MM.1S (cell line): ENCODE data around the gene ARFGAP1.

Experiments
- DNase-seq: peaks from one replicate; pipeline ENCODE4 v3.0.0-alpha.2; 2015
- H2AFZ ChIP-seq: fragments of 300-600 bp; sonication (generic); 2 replicates; pipeline ENCODE4 v1.6.0; 2016; ENCODE audit warnings: antibody characterized with exemption, low read length
- H3F3A ChIP-seq: fragments of 300-600 bp; sonication (generic); 2 replicates; pipeline ENCODE4 v1.6.1; 2016; ENCODE audit warnings: mild to moderate bottlenecking, antibody characterized with exemption, low read length, moderate library complexity, mixed read lengths; ENCODE audit not compliant: insufficient read depth
- H3K27ac ChIP-seq: fragments of 300-600 bp; sonication (generic); 2 replicates; pipeline ENCODE4 v1.5.1; 2016; ENCODE audit warnings: mild to moderate bottlenecking, low read length
- H3K27me3 ChIP-seq: fragments of 300-600 bp; sonication (generic); replicated peaks from 2 replicates; pipeline ENCODE4 v1.6.0; 2016; ENCODE audit warnings: low read length; ENCODE audit not compliant: insufficient read depth
- H3K36me3 ChIP-seq: fragments of 300-600 bp; sonication (generic); replicated peaks from 2 replicates; pipeline ENCODE4 v1.6.1; 2016; ENCODE audit warnings: mild to moderate bottlenecking, low read length, mixed read lengths; ENCODE audit not compliant: insufficient read depth
- H3K4me1 ChIP-seq: fragments of 300-600 bp; sonication (generic); 2 replicates; pipeline ENCODE4 v1.6.1; 2016; ENCODE audit warnings: low read length, mixed read lengths
- H3K4me2 ChIP-seq: fragments of 300-600 bp; sonication (generic); 2 replicates; pipeline ENCODE4 v1.6.0; 2016; ENCODE audit warnings: low read depth, low read length
- H3K4me3 ChIP-seq: fragments of 300-600 bp; sonication (generic); 2 replicates; pipeline ENCODE4 v1.5.1; 2016; ENCODE audit warnings: low read length, mixed read lengths
- H3K79me2 ChIP-seq: fragments of 300-600 bp; sonication (generic); 2 replicates; pipeline ENCODE4 v1.6.1; 2016; ENCODE audit warnings: mixed run types, low read length, mixed read lengths
- H3K9ac ChIP-seq: fragments of 300-600 bp; sonication (generic); 2 replicates; pipeline ENCODE4 v1.6.1; 2016; ENCODE audit warnings: low read length, mixed read lengths
- H3K9me2 ChIP-seq: fragments of 300-600 bp; sonication (generic); replicated peaks from 2 replicates; pipeline ENCODE4 v1.6.1; 2016; ENCODE audit warnings: mild to moderate bottlenecking, low read length, mixed read lengths; ENCODE audit not compliant: insufficient read depth
- H3K9me3 ChIP-seq: fragments of 300-600 bp; sonication (generic); replicated peaks from 2 replicates; pipeline ENCODE4 v1.6.1; 2016; ENCODE audit warnings: mild to moderate bottlenecking, low read length, mixed read lengths; ENCODE audit not compliant: insufficient read depth
- H4K20me1 ChIP-seq: fragments of 300-600 bp; sonication (generic); 2 replicates; pipeline ENCODE4 v1.6.1; 2016; ENCODE audit warnings: mild to moderate bottlenecking, low read length, moderate library complexity, mixed read lengths; ENCODE audit not compliant: insufficient read depth
- CTCF ChIP-seq: fragments of 300-600 bp; sonication (generic); IDR thresholded peaks from 2 replicates; pipeline ENCODE4 v1.5.1; 2016; ENCODE audit warnings: antibody characterized with exemption, low read length, mixed read lengths
- EZH2 ChIP-seq: fragments of 300-600 bp; sonication (generic); optimal IDR thresholded peaks from 2 replicates; pipeline ENCODE3; 2017; ENCODE audit warnings: low read depth, mild to moderate bottlenecking, antibody characterized with exemption, low read length, mixed read lengths
- EZH2phosphoT487 ChIP-seq: fragments of 300-600 bp; sonication (generic); IDR thresholded peaks from 2 replicates; pipeline ENCODE4 v1.6.1; 2018; ENCODE audit warnings: antibody characterized with exemption, low read length

Gene ARFGAP1

GRCh38 chr20:63235399-63235983 lies 37.1 kb upstream of the ARFGAP1 start, which contains the start of gene BIRC7:
BIRC7 (plus strand) TSS chr20:63235905; CDS start chr20:63236097, 192 bp downstream.
- Histone ChIP-seq H3K27ac (no peak within 1 kb of the TSS), H3K4me1 (no peaks in the 10 kb centered on the region), H4K20me1 (no peaks in the 10 kb centered on the region), H3K4me2 (no peak within 1 kb of the TSS), H3K9ac (no peak within 1 kb of the TSS), H3K4me3 (no peak within 1 kb of the TSS), H3K36me3 (no peaks in the 10 kb centered on the region), H3F3A (no peaks in the 10 kb centered on the region), H3K79me2 (no peaks in the 10 kb centered on the region), H3K27me3 (peaks cover 97% of the 10 kb centered on the region), H3K9me2 (no peaks in the 10 kb centered on the region), H2AFZ (no peak within 1 kb of the TSS), H3K9me3 (no peaks in the 10 kb centered on the region)
- DNase-seq = no peak
- TF ChIP-seq CTCF = no peak
- TF ChIP-seq EZH2 = no peak
- TF ChIP-seq EZH2phosphoT487 = no peak

- Histone ChIP-seq H3K4me1 (no peaks in the 10 kb centered on the region), H3K4me2 (no peak overlapping the region), H3K4me3 (no peak overlapping the region), H3K9me2 (no peaks in the 10 kb centered on the region), H3F3A (no peaks in the 10 kb centered on the region), H2AFZ (no peak overlapping the region), H3K9me3 (no peaks in the 10 kb centered on the region), H4K20me1 (no peaks in the 10 kb centered on the region), H3K79me2 (no peaks in the 10 kb centered on the region), H3K9ac (no peak overlapping the region), H3K27me3 (peaks cover 97% of the 10 kb centered on the region), H3K27ac (no peak overlapping the region), H3K36me3 (no peaks in the 10 kb centered on the region)
- no peak for DNase-seq
- TF ChIP-seq CTCF = no peak
- TF ChIP-seq EZH2 = no peak
- no peak for TF ChIP-seq EZH2phosphoT487
Observed at GRCh38 chr20:63236116-63236837, 36.3 kb upstream of the ARFGAP1 start.

- H3F3A ChIP-seq = no peaks in the 10 kb centered on the region
- H4K20me1 ChIP-seq = no peaks in the 10 kb centered on the region
- no peak overlapping the region for H3K9ac ChIP-seq
- H3K4me2 ChIP-seq = no peak overlapping the region
- peaks cover 97% of the 10 kb centered on the region for H3K27me3 ChIP-seq
- H2AFZ ChIP-seq = no peak overlapping the region
- H3K9me2 ChIP-seq = no peaks in the 10 kb centered on the region
- DNase-seq = no peak
- H3K4me1 ChIP-seq = no peaks in the 10 kb centered on the region
- no peak overlapping the region for H3K27ac ChIP-seq
- H3K4me3 ChIP-seq = no peak overlapping the region
- H3K9me3 ChIP-seq = no peaks in the 10 kb centered on the region
- no peaks in the 10 kb centered on the region for H3K36me3 ChIP-seq
- TF ChIP-seq CTCF (no peak), EZH2phosphoT487 (no peak), EZH2 (no peak)
- no peaks in the 10 kb centered on the region for H3K79me2 ChIP-seq
Observed at GRCh38 chr20:63238031-63238430, 34.6 kb upstream of the ARFGAP1 start.
